Hepatocyte (in vitro differentiated cells): ENCODE data around the gene CCDC187. TPM values are rescaled to one million over a fixed set of nuclear protein-coding genes. Genes with fewer than 3 reads are reported as not detected.

Experiments
- DNase-seq: peaks from one replicate; pipeline ENCODE4 v3.0.0-alpha.2; 2016; ENCODE audit warnings: low spot score
- H2AFZ ChIP-seq: fragments of 200-600 bp; sonication (generic); 2 replicates; pipeline ENCODE4 v1.6.0; 2016; ENCODE audit warnings: antibody characterized with exemption, mild to moderate bottlenecking
- H3K27ac ChIP-seq: fragments of 200-600 bp; sonication (generic); 2 replicates; pipeline ENCODE4 v1.5.1; 2016; ENCODE audit warnings: mild to moderate bottlenecking
- H3K27me3 ChIP-seq: fragments of 200-600 bp; sonication (generic); 2 replicates; pipeline ENCODE4 v1.6.1; 2016
- H3K36me3 ChIP-seq: fragments of 200-600 bp; sonication (generic); replicated peaks from 2 replicates; pipeline ENCODE4 v1.5.1; 2016; ENCODE audit warnings: low read depth; ENCODE audit not compliant: insufficient read depth
- H3K4me1 ChIP-seq: fragments of 200-600 bp; sonication (generic); 2 replicates; pipeline ENCODE4 v1.5.1; 2016; ENCODE audit warnings: mild to moderate bottlenecking, moderate library complexity; ENCODE audit not compliant: insufficient read depth
- H3K4me2 ChIP-seq: fragments of 200-600 bp; sonication (generic); 2 replicates; pipeline ENCODE4 v1.6.0; 2016
- H3K4me3 ChIP-seq: fragments of 200-600 bp; sonication (generic); 2 replicates; pipeline ENCODE4 v1.5.1; 2016; ENCODE audit warnings: mild to moderate bottlenecking
- H3K79me2 ChIP-seq: fragments of 200-600 bp; sonication (generic); 2 replicates; pipeline ENCODE4 v1.6.0; 2017; ENCODE audit warnings: mild to moderate bottlenecking
- H3K9me2 ChIP-seq: fragments of 200-600 bp; sonication (generic); replicated peaks from 2 replicates; pipeline ENCODE4 v1.6.0; 2017; ENCODE audit warnings: mild to moderate bottlenecking; ENCODE audit not compliant: insufficient read depth
- H3K9me3 ChIP-seq: fragments of 200-600 bp; sonication (generic); 2 replicates; pipeline ENCODE4 v1.5.1; 2016; ENCODE audit warnings: low read depth, mild to moderate bottlenecking
- H4K20me1 ChIP-seq: fragments of 200-600 bp; sonication (generic); 2 replicates; pipeline ENCODE4 v1.6.0; 2016; ENCODE audit warnings: mild to moderate bottlenecking; ENCODE audit not compliant: insufficient read depth, poor library complexity, severe bottlenecking
- CTCF ChIP-seq: fragments of 200-600 bp; sonication (generic); IDR thresholded peaks from 2 replicates; pipeline ENCODE4 v1.5.1; 2016; ENCODE audit warnings: antibody characterized with exemption, mild to moderate bottlenecking; ENCODE audit not compliant: poor library complexity
- EZH2 ChIP-seq: fragments of 200-600 bp; sonication (generic); IDR thresholded peaks from 2 replicates; pipeline ENCODE4 v1.6.1; 2016; ENCODE audit warnings: antibody characterized with exemption, mild to moderate bottlenecking, borderline replicate concordance
- EZH2phosphoT487 ChIP-seq: fragments of 200-600 bp; sonication (generic); IDR thresholded peaks from one replicate; pipeline ENCODE4 v1.6.1; 2018; ENCODE audit warnings: antibody characterized with exemption, mild to moderate bottlenecking, low read depth, moderate library complexity; ENCODE audit not compliant: unreplicated experiment, severe bottlenecking
- WGBS: methylation state at CpG from one replicate; pipeline ENCODE4 v1.1.6; 2016; ENCODE audit warnings: low lambda C conversion rate; ENCODE audit errors: missing lambda C conversion rate; 5-methylcytosine and 5-hydroxymethylcytosine counted together
- polyA plus RNA-seq: library from polyadenylated mRNA; unstranded; fragments of >200 nt; fragmentation: Nextera tagmentation; extraction: Ambion mirVana; gene quantifications from 2 replicates; pipeline ENCODE4 v1.2.1, GENCODE V29; 2016
- total RNA-seq: library from RNA; depleted of rRNA; stranded (reverse); fragments of >200 nt; gene quantifications from 2 replicates; pipeline ENCODE4 v1.2.3, GENCODE V29; 2014

The CCDC187 gene
- total and polyA plus RNA-seq, 2 experiments from 2014 or later, result 0.60 to 0.75 TPM

GRCh38 chr9:136242248-136242647 lies 61.6 kb downstream of the CCDC187 start:
- Histone ChIP-seq H3K27me3 (no peaks in the 10 kb centered on the region), H3K36me3 (no peaks in the 10 kb centered on the region), H2AFZ (no peak overlapping the region), H4K20me1 (peaks cover 43% of the 10 kb centered on the region), H3K9me3 (no peaks in the 10 kb centered on the region), H3K4me1 (peaks cover 12% of the 10 kb centered on the region), H3K9me2 (no peaks in the 10 kb centered on the region), H3K4me2 (no peak overlapping the region), H3K27ac (no peak overlapping the region), H3K79me2 (peaks cover 57% of the 10 kb centered on the region), H3K4me3 (no peak overlapping the region)
- TF ChIP-seq CTCF (no peak), EZH2 (no peak), EZH2phosphoT487 (no peak)
- DNase-seq, result no peak
- WGBS, result 93% methylated on average over 8 of the region's 8 CpGs

GRCh38 chr9:136241542-136241941 lies 62.4 kb downstream of the CCDC187 start:
- no peak for DNase-seq
- H4K20me1 ChIP-seq, result peaks cover 43% of the 10 kb centered on the region
- H3K4me2 ChIP-seq, result no peak overlapping the region
- H3K9me2 ChIP-seq, result no peaks in the 10 kb centered on the region
- peaks cover 57% of the 10 kb centered on the region for H3K79me2 ChIP-seq
- TF ChIP-seq EZH2 (no peak), CTCF (no peak), EZH2phosphoT487 (no peak)
- no peaks in the 10 kb centered on the region for H3K9me3 ChIP-seq
- no peak overlapping the region for H2AFZ ChIP-seq
- H3K27me3 ChIP-seq, result no peaks in the 10 kb centered on the region
- H3K4me1 ChIP-seq, result peaks cover 12% of the 10 kb centered on the region
- 97% methylated on average over 13 of the region's 13 CpGs for WGBS
- H3K4me3 ChIP-seq, result no peak overlapping the region
- no peak overlapping the region for H3K27ac ChIP-seq
- no peaks in the 10 kb centered on the region for H3K36me3 ChIP-seq

- TF ChIP-seq EZH2phosphoT487 (no peak), CTCF (no peak), EZH2 (no peak)
- H3K9me3 ChIP-seq, result no peaks in the 10 kb centered on the region
- no peak overlapping the region for H3K27ac ChIP-seq
- no peaks in the 10 kb centered on the region for H3K36me3 ChIP-seq
- H3K79me2 ChIP-seq, result peaks cover 57% of the 10 kb centered on the region
- no peaks in the 10 kb centered on the region for H3K27me3 ChIP-seq
- H3K9me2 ChIP-seq, result no peaks in the 10 kb centered on the region
- peaks cover 43% of the 10 kb centered on the region for H4K20me1 ChIP-seq
- DNase-seq, result no peak
- peaks cover 9% of the 10 kb centered on the region for H3K4me1 ChIP-seq
- no peak overlapping the region for H2AFZ ChIP-seq
- WGBS, result 95% methylated on average over 20 of the region's 20 CpGs
- no peak overlapping the region for H3K4me3 ChIP-seq
- H3K4me2 ChIP-seq, result no peak overlapping the region
These were observed 63.0 kb downstream of the CCDC187 start for GRCh38 chr9:136240941-136241340.

- WGBS, result 97% methylated on average over 2 of the region's 2 CpGs
- no peak for TF ChIP-seq EZH2phosphoT487
- no peak for TF ChIP-seq EZH2
- no peak for TF ChIP-seq CTCF
- Histone ChIP-seq H4K20me1 (peaks cover 43% of the 10 kb centered on the region), H3K9me3 (no peaks in the 10 kb centered on the region), H3K79me2 (peaks cover 58% of the 10 kb centered on the region), H3K9me2 (no peaks in the 10 kb centered on the region), H3K4me3 (no peak overlapping the region), H3K4me1 (peaks cover 9% of the 10 kb centered on the region), H3K4me2 (no peak overlapping the region), H3K27me3 (no peaks in the 10 kb centered on the region), H2AFZ (no peak overlapping the region), H3K36me3 (no peaks in the 10 kb centered on the region), H3K27ac (no peak overlapping the region)
- no peak for DNase-seq
These were observed 63.9 kb downstream of the CCDC187 start for GRCh38 chr9:136239983-136240330.
